GM12878 (cell line): Measurements from ENCODE around the gene ATG9B. TPM values are rescaled to one million over a fixed set of nuclear protein-coding genes. Genes with fewer than 3 reads are reported as not detected.

Experiments
- E4F1 ChIP-seq: fragments of 450-650 bp; IDR thresholded peaks from 2 replicates; pipeline ENCODE4 v1.6.1; 2018; ENCODE audit warnings: borderline replicate concordance, mild to moderate bottlenecking; ENCODE audit not compliant: partially characterized antibody
- HSF1 ChIP-seq: fragments of 150-350 bp; IDR thresholded peaks from 2 replicates; pipeline ENCODE4 v1.6.1; 2014; ENCODE audit warnings: mild to moderate bottlenecking, low read depth, low read length
- KAT2A ChIP-seq: conservative IDR thresholded peaks from 2 replicates; pipeline ENCODE4 v1.6.1; 2011; ENCODE audit warnings: low read depth, low read length; ENCODE audit not compliant: control insufficient read depth
- KDM1A ChIP-seq: fragments of 200-600 bp; sonication (generic); IDR thresholded peaks from 2 replicates; pipeline ENCODE4 v1.6.1; 2016; ENCODE audit warnings: borderline replicate concordance
- KLF5 ChIP-seq: fragments of 450-650 bp; IDR thresholded peaks from 2 replicates; pipeline ENCODE4 v1.6.1; 2014; ENCODE audit warnings: mild to moderate bottlenecking; ENCODE audit not compliant: partially characterized antibody
- NFYA ChIP-seq: IDR thresholded peaks from 2 replicates; pipeline ENCODE4 v1.6.1; 2011; ENCODE audit warnings: low read depth, mild to moderate bottlenecking, low read length, improper control_type of control experiment, borderline replicate concordance
- NFYB ChIP-seq: IDR thresholded peaks from 2 replicates; pipeline ENCODE4 v1.6.1; 2011; ENCODE audit warnings: low read depth, mild to moderate bottlenecking, low read length, improper control_type of control experiment, moderate library complexity; ENCODE audit not compliant: insufficient read depth
- POLR2AphosphoS2 ChIP-seq: IDR thresholded peaks from 2 replicates; pipeline ENCODE4 v1.6.1; 2011; ENCODE audit warnings: low read depth, mild to moderate bottlenecking, low read length, improper control_type of control experiment, moderate library complexity
- RB1 ChIP-seq: fragments of 450-650 bp; formaldehyde crosslinking; IDR thresholded peaks from 2 replicates; pipeline ENCODE4 v1.6.1; 2017; ENCODE audit warnings: mild to moderate bottlenecking, borderline replicate concordance
- SREBF1 ChIP-seq: IDR thresholded peaks from 2 replicates; pipeline ENCODE4 v1.6.1; 2012; ENCODE audit warnings: mild to moderate bottlenecking, low read length
- SREBF2 ChIP-seq: IDR thresholded peaks from 2 replicates; pipeline ENCODE4 v1.6.1; 2012; ENCODE audit warnings: mild to moderate bottlenecking, low read length
- SUPT20H ChIP-seq: IDR thresholded peaks from 2 replicates; pipeline ENCODE4 v1.6.1; 2011; ENCODE audit warnings: low read depth, mild to moderate bottlenecking, low read length, moderate library complexity, borderline replicate concordance; ENCODE audit not compliant: control insufficient read depth
- ZNF622 ChIP-seq: fragments of 450-650 bp; IDR thresholded peaks from 2 replicates; pipeline ENCODE4 v1.6.1; 2017; ENCODE audit warnings: mild to moderate bottlenecking, inconsistent platforms
- polyA plus RNA-seq, 11 experiments: library from polyadenylated mRNA; depleted of rRNA in 4 of 11; unstranded in 6 of 11; stranded (reverse) in 5 of 11; fragments of >200 nt; fragmentation: Nextera tagmentation in 4 of 11; fragmentation: Illumina TruSeq in 1 of 11; extraction: Ambion mirVana in 4 of 11; extraction: Trizol in 1 of 11; gene quantifications; 1 replicate in 1 of 11; 2 replicates in 10 of 11; pipeline versions ENCODE4 v1.2.1 to v1.2.3, GENCODE V29; 2011 to 2016; ENCODE audit warnings: inconsistent platforms in 2 of 11, missing spikeins in 2 of 11, low read depth in 1 of 11
- total RNA-seq, 4 experiments: library from RNA; depleted of rRNA in 3 of 4; stranded (reverse); fragments of >200 nt in 3 of 4; fragmentation: Illumina TruSeq in 1 of 4; extraction: Trizol in 1 of 4; gene quantifications; 2 replicates each; pipeline versions ENCODE4 v1.2.1 to v1.2.3, GENCODE V29; 2013 to 2021

Gene ATG9B
- total and polyA plus RNA-seq, 10 of the 15 experiments (the other 5 are each of a cell fraction or from before 2014, with no cell fraction given): 0.01 to 0.83 (median 0.12) TPM; not detected in 2

GRCh38 chr7:151001546-151001945 is 22.7 kb downstream of the ATG9B start (continued):
- TF ChIP-seq SREBF2: no peak
- no peak for TF ChIP-seq KLF5
- TF ChIP-seq NFYA: no peak
- no peak for TF ChIP-seq E4F1
- TF ChIP-seq ZNF622: no peak
- TF ChIP-seq RB1: no peak
- no peak for TF ChIP-seq SREBF1
- no peak for TF ChIP-seq POLR2AphosphoS2
- no peak for TF ChIP-seq HSF1
- no peak for TF ChIP-seq KDM1A
- no peak for TF ChIP-seq SUPT20H
- no peak for TF ChIP-seq NFYB
- TF ChIP-seq KAT2A: no peak
- TF ChIP-seq, all 136 proteins: peak for 0
